Measurements from ENCODE around the gene CBLB.

CBLB gene

DNA sequence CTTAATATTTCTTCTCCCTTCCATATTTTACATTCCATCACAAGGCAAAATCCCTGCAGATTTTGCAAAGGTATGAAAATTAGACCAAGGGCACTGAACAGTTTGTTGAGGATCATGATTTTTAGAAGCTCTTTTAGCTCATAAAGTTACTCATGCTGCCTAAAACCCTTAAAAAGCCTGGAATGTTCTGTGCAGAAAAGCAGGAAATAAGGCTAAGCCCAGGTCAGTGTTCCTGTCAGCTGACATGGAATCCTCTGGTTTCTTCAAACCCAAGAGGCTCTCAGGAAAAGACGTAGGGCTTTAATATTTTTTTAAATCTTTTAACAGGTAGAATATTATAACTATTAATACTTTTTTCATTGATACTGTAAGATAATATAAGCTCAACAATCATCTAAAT lies 8.2 kb downstream of the CBLB start:
- Histone ChIP-seq H3K27ac (ENCODE audit: low read depth, low read length, severe bottlenecking) (no peak overlapping the region), H3K4me1 (ENCODE audit: control insufficient read depth, insufficient read depth, low read length, poor library complexity, severe bottlenecking) (no peaks in the 10 kb centered on the region), H3K36me3 (ENCODE audit: control insufficient read depth, insufficient read depth, low read length) (peaks cover 54% of the 10 kb centered on the region), H3K4me3 (ENCODE audit: extremely low read depth, insufficient read depth, low read length, poor library complexity, severe bottlenecking) (no peak overlapping the region), H3K9me3 (ENCODE audit: control insufficient read depth, low read length) (no peaks in the 10 kb centered on the region)
- no CpG with 5 or more reads among the region's 1 CpG for WGBS, 2 experiments (ENCODE audit: insufficient coverage in 2 of 2)

GRCh38 chr3:105858017-105858416 lies 10.8 kb downstream of the CBLB start:
- Histone ChIP-seq H3K36me3 (ENCODE audit: control insufficient read depth, insufficient read depth, low read length) (peaks cover 55% of the 10 kb centered on the region), H3K27ac (ENCODE audit: low read depth, low read length, severe bottlenecking) (no peak overlapping the region), H3K4me1 (ENCODE audit: control insufficient read depth, insufficient read depth, low read length, poor library complexity, severe bottlenecking) (no peaks in the 10 kb centered on the region), H3K4me3 (ENCODE audit: extremely low read depth, insufficient read depth, low read length, poor library complexity, severe bottlenecking) (no peak overlapping the region), H3K9me3 (ENCODE audit: control insufficient read depth, low read length) (no peaks in the 10 kb centered on the region)
- WGBS, 2 experiments (ENCODE audit: insufficient coverage in 2 of 2) = 91 to 98% methylated on average over 3 of the region's 3 CpGs

- Histone ChIP-seq H3K36me3 (ENCODE audit: control insufficient read depth, insufficient read depth, low read length) (peaks cover 57% of the 10 kb centered on the region), H3K27ac (ENCODE audit: low read depth, low read length, severe bottlenecking) (no peak overlapping the region), H3K4me3 (ENCODE audit: extremely low read depth, insufficient read depth, low read length, poor library complexity, severe bottlenecking) (no peak overlapping the region), H3K9me3 (ENCODE audit: control insufficient read depth, low read length) (no peaks in the 10 kb centered on the region), H3K4me1 (ENCODE audit: control insufficient read depth, insufficient read depth, low read length, poor library complexity, severe bottlenecking) (no peaks in the 10 kb centered on the region)
- WGBS, 2 experiments (ENCODE audit: insufficient coverage in 2 of 2) = no CpG with 5 or more reads among the region's 1 CpG
These were observed 11.2 kb downstream of the CBLB start for GRCh38 chr3:105857601-105858000.

DNA sequence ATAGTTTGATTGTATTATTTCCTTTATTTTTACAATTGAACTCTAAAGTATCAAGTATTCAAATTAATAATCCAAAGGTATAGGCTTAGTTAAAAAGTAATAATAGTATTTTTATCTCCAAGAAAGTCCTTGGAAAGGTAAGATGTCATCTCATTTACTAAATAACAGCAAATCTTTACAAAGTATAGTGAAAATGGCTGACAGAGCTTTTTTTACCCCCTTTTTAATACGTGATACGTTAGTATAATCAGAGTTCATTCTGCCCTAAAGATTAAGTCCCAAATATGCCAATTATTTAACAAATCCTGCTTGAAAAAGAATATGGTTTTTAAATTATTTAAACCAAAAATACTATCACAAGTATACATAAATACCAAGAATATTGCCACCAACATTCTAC lies 12.2 kb downstream of the CBLB start:
- Histone ChIP-seq H3K4me3 (ENCODE audit: extremely low read depth, insufficient read depth, low read length, poor library complexity, severe bottlenecking) (no peak overlapping the region), H3K4me1 (ENCODE audit: control insufficient read depth, insufficient read depth, low read length, poor library complexity, severe bottlenecking) (no peaks in the 10 kb centered on the region), H3K36me3 (ENCODE audit: control insufficient read depth, insufficient read depth, low read length) (peaks cover 59% of the 10 kb centered on the region), H3K9me3 (ENCODE audit: control insufficient read depth, low read length) (no peaks in the 10 kb centered on the region), H3K27ac (ENCODE audit: low read depth, low read length, severe bottlenecking) (no peak overlapping the region)
- no CpG with 5 or more reads among the region's 2 CpGs for WGBS, 2 experiments (ENCODE audit: insufficient coverage in 2 of 2)

GRCh38 chr3:105853801-105854432 lies 14.9 kb downstream of the CBLB start:
- H3K27ac ChIP-seq (ENCODE audit: low read depth, low read length, severe bottlenecking) = no peak overlapping the region
- H3K4me1 ChIP-seq (ENCODE audit: control insufficient read depth, insufficient read depth, low read length, poor library complexity, severe bottlenecking) = no peaks in the 10 kb centered on the region
- no peaks in the 10 kb centered on the region for H3K9me3 ChIP-seq (ENCODE audit: control insufficient read depth, low read length)
- peaks cover 66% of the 10 kb centered on the region for H3K36me3 ChIP-seq (ENCODE audit: control insufficient read depth, insufficient read depth, low read length)
- WGBS, 2 experiments (ENCODE audit: insufficient coverage in 2 of 2) = 92 to 100% methylated on average over 3 to 4 of the region's 7 CpGs
- H3K4me3 ChIP-seq (ENCODE audit: extremely low read depth, insufficient read depth, low read length, poor library complexity, severe bottlenecking) = no peak overlapping the region

- WGBS, 2 experiments (ENCODE audit: insufficient coverage in 2 of 2) = no CpG with 5 or more reads among the region's 1 CpG
- Histone ChIP-seq H3K36me3 (ENCODE audit: control insufficient read depth, insufficient read depth, low read length) (peaks cover 51% of the 10 kb centered on the region), H3K27ac (ENCODE audit: low read depth, low read length, severe bottlenecking) (no peak overlapping the region), H3K4me3 (ENCODE audit: extremely low read depth, insufficient read depth, low read length, poor library complexity, severe bottlenecking) (no peak overlapping the region), H3K9me3 (ENCODE audit: control insufficient read depth, low read length) (no peaks in the 10 kb centered on the region), H3K4me1 (ENCODE audit: control insufficient read depth, insufficient read depth, low read length, poor library complexity, severe bottlenecking) (peaks cover 7% of the 10 kb centered on the region)
These were observed 17.2 kb downstream of the CBLB start for GRCh38 chr3:105851582-105851981.

GRCh38 chr3:105851176-105851575 lies 17.6 kb downstream of the CBLB start:
- no peaks in the 10 kb centered on the region for H3K9me3 ChIP-seq (ENCODE audit: control insufficient read depth, low read length)
- peaks cover 7% of the 10 kb centered on the region for H3K4me1 ChIP-seq (ENCODE audit: control insufficient read depth, insufficient read depth, low read length, poor library complexity, severe bottlenecking)
- WGBS, 2 experiments (ENCODE audit: insufficient coverage in 2 of 2) = no CpG with 5 or more reads among the region's 2 CpGs
- H3K36me3 ChIP-seq (ENCODE audit: control insufficient read depth, insufficient read depth, low read length) = peaks cover 49% of the 10 kb centered on the region
- no peak overlapping the region for H3K27ac ChIP-seq (ENCODE audit: low read depth, low read length, severe bottlenecking)
- H3K4me3 ChIP-seq (ENCODE audit: extremely low read depth, insufficient read depth, low read length, poor library complexity, severe bottlenecking) = no peak overlapping the region

DNA sequence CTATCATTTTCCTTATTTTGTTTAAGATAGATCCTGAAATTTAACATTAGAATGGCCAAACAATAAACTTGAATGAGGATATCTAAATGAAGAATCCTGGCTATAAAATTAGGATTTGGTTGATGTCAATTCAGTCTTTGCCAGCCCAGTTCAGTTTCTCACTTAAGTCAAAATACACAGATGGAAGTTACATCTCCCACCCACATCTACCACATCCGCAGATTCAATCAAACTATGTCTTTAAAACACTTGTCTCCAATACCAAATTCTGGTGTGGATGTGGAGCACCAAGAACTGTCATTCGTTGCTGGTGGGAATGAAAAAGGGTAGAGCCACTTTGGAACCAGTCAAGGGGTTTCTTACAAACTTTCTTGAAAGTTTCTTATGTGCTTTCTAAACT lies 18.2 kb downstream of the CBLB start:
- Histone ChIP-seq H3K9me3 (ENCODE audit: control insufficient read depth, low read length) (no peaks in the 10 kb centered on the region), H3K4me3 (ENCODE audit: extremely low read depth, insufficient read depth, low read length, poor library complexity, severe bottlenecking) (no peak overlapping the region), H3K4me1 (ENCODE audit: control insufficient read depth, insufficient read depth, low read length, poor library complexity, severe bottlenecking) (peaks cover 7% of the 10 kb centered on the region), H3K27ac (ENCODE audit: low read depth, low read length, severe bottlenecking) (no peak overlapping the region), H3K36me3 (ENCODE audit: control insufficient read depth, insufficient read depth, low read length) (peaks cover 43% of the 10 kb centered on the region)
- no CpG with 5 or more reads among the region's 2 CpGs for WGBS, 2 experiments (ENCODE audit: insufficient coverage in 2 of 2)

DNA sequence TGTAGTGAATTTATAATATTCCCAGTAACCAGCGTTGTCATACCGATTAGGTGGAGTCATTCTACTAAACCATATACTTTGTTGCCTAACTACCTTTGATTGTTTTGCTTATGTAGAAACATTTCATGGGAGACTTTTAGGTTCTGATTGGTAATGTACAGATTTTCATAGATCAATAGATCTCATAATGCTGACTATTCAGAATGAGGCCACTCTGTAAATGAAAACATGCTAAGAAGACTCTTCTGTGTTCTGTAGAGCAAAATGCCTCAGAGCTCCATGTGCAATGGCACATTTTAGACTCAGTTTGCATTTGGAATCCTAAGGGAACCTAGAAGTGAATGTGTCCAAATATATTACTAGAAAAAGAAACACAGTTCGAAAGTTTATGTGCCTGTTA lies 20.0 kb downstream of the CBLB start:
- H3K36me3 ChIP-seq (ENCODE audit: control insufficient read depth, insufficient read depth, low read length) = peaks cover 29% of the 10 kb centered on the region
- no peak overlapping the region for H3K4me3 ChIP-seq (ENCODE audit: extremely low read depth, insufficient read depth, low read length, poor library complexity, severe bottlenecking)
- H3K9me3 ChIP-seq (ENCODE audit: control insufficient read depth, low read length) = no peaks in the 10 kb centered on the region
- H3K27ac ChIP-seq (ENCODE audit: low read depth, low read length, severe bottlenecking) = no peak overlapping the region
- WGBS, 2 experiments (ENCODE audit: insufficient coverage in 2 of 2) = no CpG with 5 or more reads among the region's 3 CpGs
- H3K4me1 ChIP-seq (ENCODE audit: control insufficient read depth, insufficient read depth, low read length, poor library complexity, severe bottlenecking) = peaks cover 7% of the 10 kb centered on the region

DNA sequence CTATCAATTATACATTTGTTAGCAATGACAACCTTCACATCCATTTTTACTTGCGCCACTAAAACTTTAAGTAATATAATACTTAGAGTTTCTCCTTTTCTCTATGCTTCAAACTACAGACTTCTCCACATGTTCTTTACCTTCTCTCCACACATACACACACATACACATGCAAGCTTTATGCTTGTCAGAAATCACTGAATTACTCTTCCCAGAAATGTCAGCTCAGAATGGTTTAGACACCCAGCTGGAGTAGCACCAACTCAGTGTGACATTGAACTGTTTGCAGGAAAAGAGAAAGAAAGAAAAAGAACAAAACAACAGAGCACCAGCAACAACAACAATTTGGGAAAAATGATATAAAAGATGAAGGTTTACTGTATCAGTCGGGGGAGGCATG lies 20.9 kb downstream of the CBLB start:
- Histone ChIP-seq H3K4me3 (ENCODE audit: extremely low read depth, insufficient read depth, low read length, poor library complexity, severe bottlenecking) (no peak overlapping the region), H3K9me3 (ENCODE audit: control insufficient read depth, low read length) (no peaks in the 10 kb centered on the region), H3K36me3 (ENCODE audit: control insufficient read depth, insufficient read depth, low read length) (peaks cover 22% of the 10 kb centered on the region), H3K27ac (ENCODE audit: low read depth, low read length, severe bottlenecking) (no peak overlapping the region), H3K4me1 (ENCODE audit: control insufficient read depth, insufficient read depth, low read length, poor library complexity, severe bottlenecking) (peaks cover 7% of the 10 kb centered on the region)
- WGBS, 2 experiments (ENCODE audit: insufficient coverage in 2 of 2) = 83% methylated on average over 1 of the region's 2 CpGs; no CpG with 5 or more reads in 1 of the 2 experiments

DNA sequence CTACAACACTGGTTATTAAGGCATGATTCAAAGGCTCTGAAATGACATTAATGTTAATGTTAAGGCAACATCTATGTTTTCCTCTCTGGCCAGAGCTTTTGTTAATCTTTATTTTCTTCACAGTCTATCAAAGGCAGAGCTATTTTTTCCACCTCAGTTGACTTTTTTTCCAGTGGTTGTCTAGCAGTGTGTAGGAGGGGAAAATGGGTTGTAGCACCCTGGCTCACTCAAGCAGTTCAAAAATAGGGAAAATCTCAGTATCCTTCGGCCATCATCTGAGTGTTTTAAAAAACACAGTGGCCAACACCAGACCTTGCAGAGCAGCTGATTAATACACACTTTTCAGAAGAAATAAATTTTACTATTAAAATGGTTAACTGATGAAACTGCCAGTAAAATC lies 21.4 kb downstream of the CBLB start:
- no peak overlapping the region for H3K4me3 ChIP-seq (ENCODE audit: extremely low read depth, insufficient read depth, low read length, poor library complexity, severe bottlenecking)
- WGBS, 2 experiments (ENCODE audit: insufficient coverage in 2 of 2) = no CpG with 5 or more reads among the region's 1 CpG
- peak overlapping the region; percentile 26 for H3K27ac ChIP-seq (ENCODE audit: low read depth, low read length, severe bottlenecking)
- peaks cover 7% of the 10 kb centered on the region for H3K4me1 ChIP-seq (ENCODE audit: control insufficient read depth, insufficient read depth, low read length, poor library complexity, severe bottlenecking)
- peaks cover 18% of the 10 kb centered on the region for H3K36me3 ChIP-seq (ENCODE audit: control insufficient read depth, insufficient read depth, low read length)
- no peaks in the 10 kb centered on the region for H3K9me3 ChIP-seq (ENCODE audit: control insufficient read depth, low read length)
